Measurements from ENCODE around the gene ARHGEF37. TPM values are rescaled to one million over a fixed set of nuclear protein-coding genes. Genes with fewer than 3 reads are reported as not detected.

The ARHGEF37 gene
- total RNA-seq, 4 donors from 2014 or later, result 45.4 to 75.3 (median 65.3) TPM

GRCh38 chr5:149580808-149581191 is 498 bp upstream of the ARHGEF37 start:
- H3K4me3 ChIP-seq, result peak overlapping the region; percentile 63
- no peaks in the 10 kb centered on the region for H3K36me3 ChIP-seq
- no peak for TF ChIP-seq POLR2AphosphoS5 (IDR thresholded peaks at IDR 0.05)
- no peak for TF ChIP-seq POLR2A (IDR thresholded peaks at IDR 0.05)
- TF ChIP-seq EP300 (IDR thresholded peaks at IDR 0.05), result no peak
- TF ChIP-seq CTCF (IDR thresholded peaks at IDR 0.05), result no peak
- no peaks in the 10 kb centered on the region for H3K27me3 ChIP-seq
- peaks cover 35% of the 10 kb centered on the region for H3K4me1 ChIP-seq
- no peaks in the 10 kb centered on the region for H3K9me3 ChIP-seq
- H3K27ac ChIP-seq, result peak overlapping the region; percentile 93
- DNase-seq (ENCODE audit: low spot score in 2 of 2), result no peak
- 33% methylated on average over 10 of the region's 10 CpGs for WGBS

- peak overlapping the region; percentile 63 for H3K4me3 ChIP-seq
- peaks cover 47% of the 10 kb centered on the region for H3K4me1 ChIP-seq
- no peaks in the 10 kb centered on the region for H3K36me3 ChIP-seq
- peak overlapping the region; percentile 93 for H3K27ac ChIP-seq
- no peaks in the 10 kb centered on the region for H3K9me3 ChIP-seq
- WGBS, result 29% methylated on average over 9 of the region's 9 CpGs
- DNase-seq (ENCODE audit: low spot score in 2 of 2), result no peak
- H3K27me3 ChIP-seq, result no peaks in the 10 kb centered on the region
- TF ChIP-seq CTCF (IDR thresholded peaks at IDR 0.05) (no peak), POLR2AphosphoS5 (IDR thresholded peaks at IDR 0.05) (no peak)
Observed at GRCh38 chr5:149581931-149582768, 852 bp downstream of the ARHGEF37 start.

- peaks cover 59% of the 10 kb centered on the region for H3K4me1 ChIP-seq
- H3K27me3 ChIP-seq, result no peaks in the 10 kb centered on the region
- no peak for DNase-seq (ENCODE audit: low spot score in 2 of 2)
- H3K27ac ChIP-seq, result peak overlapping the region; percentile 93
- no peaks in the 10 kb centered on the region for H3K36me3 ChIP-seq
- no peaks in the 10 kb centered on the region for H3K9me3 ChIP-seq
- TF ChIP-seq POLR2AphosphoS5 (IDR thresholded peaks at IDR 0.05) (no peak), POLR2A (IDR thresholded peaks at IDR 0.05) (no peak), CTCF (IDR thresholded peaks at IDR 0.05) (no peak), EP300 (IDR thresholded peaks at IDR 0.05) (no peak)
- H3K4me3 ChIP-seq, result peak overlapping the region; percentile 63
- 36% methylated on average over 1 of the region's 1 CpG for WGBS
Observed at GRCh38 chr5:149583394-149583793, 2.1 kb downstream of the ARHGEF37 start.

GRCh38 chr5:149584121-149584520 is 2.8 kb downstream of the ARHGEF37 start:
- H3K27me3 ChIP-seq, result no peaks in the 10 kb centered on the region
- peak overlapping the region; percentile 93 for H3K27ac ChIP-seq
- no peaks in the 10 kb centered on the region for H3K36me3 ChIP-seq
- no peak for TF ChIP-seq POLR2A (IDR thresholded peaks at IDR 0.05)
- no peak for TF ChIP-seq EP300 (IDR thresholded peaks at IDR 0.05)
- TF ChIP-seq POLR2AphosphoS5 (IDR thresholded peaks at IDR 0.05), result no peak
- TF ChIP-seq CTCF (IDR thresholded peaks at IDR 0.05), result no peak
- H3K4me1 ChIP-seq, result peaks cover 62% of the 10 kb centered on the region
- WGBS, result 74% methylated on average over 2 of the region's 2 CpGs
- DNase-seq (ENCODE audit: low spot score in 2 of 2), result no peak
- H3K9me3 ChIP-seq, result no peaks in the 10 kb centered on the region
- H3K4me3 ChIP-seq, result no peak overlapping the region

- no peaks in the 10 kb centered on the region for H3K27me3 ChIP-seq
- TF ChIP-seq POLR2AphosphoS5 (IDR thresholded peaks at IDR 0.05) (no peak), CTCF (IDR thresholded peaks at IDR 0.05) (no peak), EP300 (IDR thresholded peaks at IDR 0.05) (no peak), POLR2A (IDR thresholded peaks at IDR 0.05) (no peak)
- H3K4me1 ChIP-seq, result peaks cover 54% of the 10 kb centered on the region
- H3K27ac ChIP-seq, result peak overlapping the region; percentile 54
- H3K9me3 ChIP-seq, result no peaks in the 10 kb centered on the region
- no peaks in the 10 kb centered on the region for H3K36me3 ChIP-seq
- no peak for DNase-seq (ENCODE audit: low spot score in 2 of 2)
- no peak overlapping the region for H3K4me3 ChIP-seq
Observed at GRCh38 chr5:149585910-149586309, 4.6 kb downstream of the ARHGEF37 start.
